Ishikawa (cell line): ENCODE results near the gene ANO4.

Experiments
- CEBPB ChIP-seq: IDR thresholded peaks from 2 replicates; pipeline ENCODE4 v1.6.1; 2012
- CREB1 ChIP-seq: IDR thresholded peaks from 2 replicates; pipeline ENCODE4 v1.6.1; 2012; ENCODE audit warnings: low read depth
- EGR1 ChIP-seq: IDR thresholded peaks from 2 replicates; pipeline ENCODE4 v1.6.1; 2012
- EP300 ChIP-seq: IDR thresholded peaks from 2 replicates; pipeline ENCODE4 v1.6.1; 2012; ENCODE audit warnings: borderline replicate concordance
- FOXM1 ChIP-seq: IDR thresholded peaks from 2 replicates; pipeline ENCODE4 v1.6.1; 2012; ENCODE audit warnings: low read depth, borderline replicate concordance
- MAX ChIP-seq: IDR thresholded peaks from 2 replicates; pipeline ENCODE4 v1.6.1; 2012
- NFIC ChIP-seq: IDR thresholded peaks from 2 replicates; pipeline ENCODE4 v1.6.1; 2012
- RAD21 ChIP-seq: IDR thresholded peaks from 2 replicates; pipeline ENCODE4 v1.6.1; 2012; ENCODE audit warnings: low read depth
- REST ChIP-seq: IDR thresholded peaks from 2 replicates; pipeline ENCODE4 v1.6.1; 2012; ENCODE audit warnings: low read depth, mild to moderate bottlenecking
- TAF1 ChIP-seq: IDR thresholded peaks from 2 replicates; pipeline ENCODE4 v1.6.1; 2012; ENCODE audit warnings: low read depth, mild to moderate bottlenecking
- TCF12 ChIP-seq: IDR thresholded peaks from 2 replicates; pipeline ENCODE4 v1.6.1; 2012; ENCODE audit warnings: low read depth
- TEAD4 ChIP-seq: IDR thresholded peaks from 2 replicates; pipeline ENCODE4 v1.6.1; 2012
- USF1 ChIP-seq: IDR thresholded peaks from 2 replicates; pipeline ENCODE4 v1.6.1; 2012
- YY1 ChIP-seq: IDR thresholded peaks from 2 replicates; pipeline ENCODE4 v1.6.1; 2012; ENCODE audit warnings: low read depth
- ZBTB7A ChIP-seq: IDR thresholded peaks from 2 replicates; pipeline ENCODE4 v1.6.1; 2012; ENCODE audit warnings: low read depth

ANO4 gene

GRCh38 chr12:100868487-100868886 lies 73.9 kb downstream of the ANO4 start:
- no peak for TF ChIP-seq ZBTB7A
- TF ChIP-seq TEAD4 = no peak
- TF ChIP-seq FOXM1 = no peak
- no peak for TF ChIP-seq USF1
- no peak for TF ChIP-seq RAD21
- no peak for TF ChIP-seq MAX
- no peak for TF ChIP-seq TCF12

- no peak for TF ChIP-seq YY1
- TF ChIP-seq USF1 = no peak
- TF ChIP-seq EGR1 = no peak
- TF ChIP-seq MAX = no peak
- TF ChIP-seq NFIC = no peak
- no peak for TF ChIP-seq EP300
- TF ChIP-seq ZBTB7A = no peak
These were observed 76.7 kb downstream of the ANO4 start for GRCh38 chr12:100871195-100871734.

GRCh38 chr12:100875156-100875555 lies 80.6 kb downstream of the ANO4 start:
- TF ChIP-seq USF1 = no peak
- TF ChIP-seq NFIC = no peak
- no peak for TF ChIP-seq ZBTB7A
- no peak for TF ChIP-seq CREB1
- no peak for TF ChIP-seq CEBPB
- no peak for TF ChIP-seq EGR1
- no peak for TF ChIP-seq YY1
- TF ChIP-seq RAD21 = no peak
- no peak for TF ChIP-seq FOXM1
- TF ChIP-seq EP300 = no peak
- no peak for TF ChIP-seq TAF1
- no peak for TF ChIP-seq REST
- no peak for TF ChIP-seq TEAD4
- TF ChIP-seq TCF12 = no peak
- no peak for TF ChIP-seq MAX

GRCh38 chr12:100875771-100876170 lies 81.2 kb downstream of the ANO4 start:
- TF ChIP-seq TEAD4 (no peak), YY1 (no peak), EGR1 (no peak), ZBTB7A (no peak), CEBPB (no peak), TCF12 (no peak), RAD21 (no peak), CREB1 (no peak), USF1 (no peak), FOXM1 (no peak), REST (no peak)

- TF ChIP-seq TAF1 = no peak
- TF ChIP-seq CEBPB = no peak
- TF ChIP-seq EGR1 = no peak
- no peak for TF ChIP-seq CREB1
- no peak for TF ChIP-seq NFIC
- no peak for TF ChIP-seq USF1
- no peak for TF ChIP-seq RAD21
- no peak for TF ChIP-seq FOXM1
- TF ChIP-seq EP300 = no peak
- TF ChIP-seq ZBTB7A = no peak
- TF ChIP-seq TEAD4 = no peak
- TF ChIP-seq YY1 = no peak
- TF ChIP-seq TCF12 = no peak
- no peak for TF ChIP-seq REST
- TF ChIP-seq MAX = no peak
These were observed 83.2 kb downstream of the ANO4 start for GRCh38 chr12:100877776-100878175.
